ENCODE data around the gene XPR1.

DNA sequence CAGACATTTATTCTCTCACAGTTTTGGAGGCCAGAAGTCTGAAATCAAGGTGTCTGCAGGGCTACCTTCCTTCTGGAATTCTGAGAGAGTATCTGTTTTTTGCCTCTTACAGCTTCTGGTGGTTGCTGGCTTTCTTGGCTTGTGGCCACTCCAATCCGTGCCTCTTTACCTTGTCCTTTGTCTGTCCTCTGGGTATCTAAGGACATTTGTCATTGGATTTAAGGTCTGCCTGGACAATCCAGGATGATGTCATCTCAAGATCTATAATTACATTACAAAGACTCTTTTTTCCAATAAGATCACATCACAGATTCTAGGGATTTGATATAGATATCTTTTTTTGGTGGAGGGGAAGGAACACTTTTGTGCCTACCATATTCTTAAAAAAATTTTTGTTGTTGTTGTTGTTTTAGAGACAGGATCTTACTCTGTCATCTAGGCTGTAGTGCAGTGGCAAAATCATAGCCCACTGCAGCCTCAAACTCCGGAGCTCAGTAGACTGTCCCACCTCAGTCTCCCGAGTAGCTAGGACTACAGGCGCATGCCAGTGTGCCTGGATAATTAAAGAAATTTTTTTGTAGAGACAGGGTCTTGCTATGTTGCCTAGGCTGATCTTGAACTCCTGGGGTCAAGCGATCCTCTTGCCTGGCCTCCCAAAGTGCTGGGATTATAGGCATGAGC is 61.9 kb downstream of the XPR1 start:
- TF ChIP-seq, protein P1, sequence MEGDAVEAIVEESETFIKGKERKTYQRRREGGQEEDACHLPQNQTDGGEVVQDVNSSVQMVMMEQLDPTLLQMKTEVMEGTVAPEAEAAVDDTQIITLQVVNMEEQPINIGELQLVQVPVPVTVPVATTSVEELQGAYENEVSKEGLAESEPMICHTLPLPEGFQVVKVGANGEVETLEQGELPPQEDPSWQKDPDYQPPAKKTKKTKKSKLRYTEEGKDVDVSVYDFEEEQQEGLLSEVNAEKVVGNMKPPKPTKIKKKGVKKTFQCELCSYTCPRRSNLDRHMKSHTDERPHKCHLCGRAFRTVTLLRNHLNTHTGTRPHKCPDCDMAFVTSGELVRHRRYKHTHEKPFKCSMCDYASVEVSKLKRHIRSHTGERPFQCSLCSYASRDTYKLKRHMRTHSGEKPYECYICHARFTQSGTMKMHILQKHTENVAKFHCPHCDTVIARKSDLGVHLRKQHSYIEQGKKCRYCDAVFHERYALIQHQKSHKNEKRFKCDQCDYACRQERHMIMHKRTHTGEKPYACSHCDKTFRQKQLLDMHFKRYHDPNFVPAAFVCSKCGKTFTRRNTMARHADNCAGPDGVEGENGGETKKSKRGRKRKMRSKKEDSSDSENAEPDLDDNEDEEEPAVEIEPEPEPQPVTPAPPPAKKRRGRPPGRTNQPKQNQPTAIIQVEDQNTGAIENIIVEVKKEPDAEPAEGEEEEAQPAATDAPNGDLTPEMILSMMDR (conservative IDR thresholded peaks at IDR 0.05; ENCODE audit: low read length) = no peak
- no peak for TF ChIP-seq EZH2phosphoT487 (IDR thresholded peaks at IDR 0.05; ENCODE audit: borderline replicate concordance)

Data from Loucy (cell line).